NOMO-1 treated with dmso at 0.1 percent for 144 hours (cell line): ENCODE measurements around the gene CDH7.

Source experiments
- DNase-seq: peaks from one replicate; lab custom pipeline; 2025; ENCODE audit not compliant: unreplicated experiment; lab: John Stamatoyannopoulos, UW

CDH7 gene

DNA sequence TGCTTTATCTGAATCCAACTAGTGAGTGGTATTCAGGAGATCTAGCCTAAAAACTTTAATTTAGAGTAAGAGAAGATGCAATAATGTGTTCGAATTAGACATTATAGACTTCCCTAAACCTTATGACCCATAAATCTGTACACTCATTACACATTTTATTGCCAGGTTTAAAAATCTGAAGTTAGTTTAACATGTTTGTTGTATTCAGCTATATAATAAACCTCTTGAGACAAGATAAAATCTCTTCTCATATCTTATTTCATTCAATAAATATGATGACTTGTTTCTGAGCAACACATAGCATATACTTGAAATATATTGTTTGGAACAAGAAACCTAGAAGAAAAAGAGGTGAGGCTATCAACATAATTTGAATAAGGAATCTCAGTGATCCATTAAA, 150.7 kb downstream of the CDH7 start:
- no peak for DNase-seq

DNA sequence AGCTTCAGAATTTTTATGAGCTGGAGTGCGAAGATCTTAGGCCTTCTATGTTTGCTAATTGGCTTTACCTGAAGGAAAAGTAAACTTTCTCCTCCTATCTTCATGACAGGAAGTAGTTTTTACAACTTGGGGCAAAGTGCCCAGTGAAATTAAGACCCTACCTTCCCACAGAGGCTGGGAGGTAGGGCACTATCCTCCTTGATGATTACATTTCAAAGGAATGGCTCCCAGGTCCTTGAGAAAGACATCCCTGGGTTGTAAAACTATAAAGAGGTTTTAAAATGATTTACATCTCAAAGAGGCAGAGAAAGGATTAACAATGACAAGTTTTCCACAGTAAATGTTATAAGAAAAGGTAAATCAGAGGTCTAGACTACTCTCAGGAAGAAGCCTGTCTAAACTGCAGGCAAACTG, 155.8 kb downstream of the CDH7 start:
- DNase-seq, result no peak

DNA sequence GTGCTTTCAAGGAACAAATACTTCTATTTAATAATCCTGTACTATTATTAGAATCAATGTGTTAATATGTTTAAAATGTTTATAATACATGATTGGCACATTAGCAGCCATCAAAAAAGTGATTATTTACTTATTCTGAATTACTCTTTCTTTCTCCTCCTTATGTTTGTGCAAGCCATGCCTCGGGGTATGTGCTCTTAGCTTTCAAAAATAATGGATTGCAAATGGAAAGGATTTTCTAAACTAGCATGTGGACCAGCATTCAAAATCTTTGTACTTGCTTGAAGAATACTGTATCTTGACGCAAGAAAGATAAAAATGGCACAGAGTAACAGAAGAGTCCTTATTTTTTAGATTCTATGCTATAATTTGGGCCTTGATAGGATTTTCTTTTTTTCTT, 156.5 kb downstream of the CDH7 start:
- DNase-seq, result no peak

DNA sequence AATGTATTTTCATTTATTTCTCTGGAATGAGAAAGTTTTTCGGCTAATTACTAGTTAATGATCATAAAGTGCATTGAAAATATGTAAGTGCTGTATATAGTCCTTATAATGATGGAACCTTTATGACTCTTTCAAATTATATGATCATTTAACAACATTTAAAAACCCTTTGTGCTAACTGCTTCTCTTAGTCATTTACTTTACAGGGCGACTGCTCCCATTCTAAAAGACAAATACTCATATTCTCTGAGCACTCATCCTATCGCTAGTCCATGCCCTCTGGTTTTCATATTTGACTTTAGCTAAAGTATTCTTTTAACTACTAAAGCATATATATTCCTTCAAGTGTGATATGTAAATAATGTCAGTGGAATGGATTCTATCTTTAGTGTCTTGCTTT, 168.2 kb downstream of the CDH7 start:
- DNase-seq, result no peak

DNA sequence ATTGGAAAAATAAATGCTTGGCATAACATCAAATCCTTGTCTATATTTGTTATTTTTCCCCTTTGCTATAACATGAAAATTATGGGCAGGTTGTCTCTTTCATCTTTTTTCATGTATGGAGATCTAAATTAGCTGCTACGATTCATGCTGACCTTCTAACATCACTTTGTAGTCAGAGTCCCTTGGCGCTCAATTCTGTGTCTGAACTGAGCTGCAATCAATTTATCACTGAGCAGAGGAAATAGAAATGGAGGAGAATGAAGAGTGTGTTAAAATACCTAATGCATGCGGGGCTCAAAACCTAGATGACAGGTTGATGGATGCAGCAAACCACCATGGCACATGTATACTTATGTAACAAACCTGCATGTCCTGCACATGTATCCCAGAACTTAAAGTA, 168.9 kb downstream of the CDH7 start:
- no peak for DNase-seq

DNA sequence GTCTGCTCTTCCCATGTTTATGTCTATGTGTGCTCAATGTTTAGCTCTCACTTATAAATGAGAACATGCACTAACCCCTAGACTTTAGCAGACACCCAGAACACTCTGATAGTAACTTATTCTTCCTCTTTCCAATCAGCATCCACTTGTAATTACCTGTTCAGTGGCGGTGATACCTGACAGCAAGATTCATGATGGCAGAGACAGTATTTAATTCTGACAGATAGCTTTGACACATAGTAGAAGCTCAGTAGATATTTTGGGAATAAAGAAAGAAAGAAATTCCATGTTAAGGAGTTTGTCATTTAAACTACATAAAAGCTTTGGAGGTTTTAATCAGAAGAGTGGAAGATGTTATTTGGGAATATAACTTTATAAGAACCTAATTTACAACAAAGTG, 171.3 kb downstream of the CDH7 start:
- no peak for DNase-seq

DNA sequence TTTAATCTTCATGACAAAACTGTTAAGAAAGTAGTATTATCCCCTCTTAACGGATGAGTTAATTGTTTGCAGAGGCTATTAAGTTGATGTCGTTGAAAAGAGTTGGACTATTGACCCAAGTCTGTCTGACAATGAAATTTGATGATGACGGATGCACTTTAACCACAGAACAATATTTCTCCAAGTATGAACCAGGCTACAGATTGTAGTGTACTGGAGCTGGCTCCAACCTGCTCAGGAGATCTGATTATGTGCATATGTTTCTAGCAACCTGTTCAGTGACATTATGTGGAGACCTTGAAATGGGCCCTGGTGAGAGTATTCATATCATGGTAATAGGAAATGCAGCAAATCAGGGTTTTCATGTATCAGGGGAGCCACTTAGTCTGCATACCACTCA, 174.1 kb downstream of the CDH7 start:
- DNase-seq, result no peak

DNA sequence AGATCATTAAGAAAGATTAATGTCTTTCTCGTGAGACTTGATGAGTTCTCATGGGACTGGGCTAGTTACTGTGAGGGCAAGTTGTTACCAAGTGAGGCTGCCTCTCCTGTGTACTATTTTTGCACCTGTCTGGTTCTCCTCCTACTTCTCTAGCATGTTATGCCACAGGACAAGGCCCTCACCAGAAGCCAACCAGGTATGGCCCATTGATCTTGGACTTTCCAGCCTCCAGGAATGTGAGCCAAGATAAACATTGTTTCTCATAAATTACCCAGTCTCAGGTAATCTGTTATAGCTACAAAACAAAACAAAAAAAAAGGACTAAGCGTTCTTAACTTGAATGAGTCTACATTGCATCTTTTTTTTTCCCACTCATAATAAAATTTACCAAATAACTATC, 184.1 kb downstream of the CDH7 start:
- DNase-seq, result no peak

DNA sequence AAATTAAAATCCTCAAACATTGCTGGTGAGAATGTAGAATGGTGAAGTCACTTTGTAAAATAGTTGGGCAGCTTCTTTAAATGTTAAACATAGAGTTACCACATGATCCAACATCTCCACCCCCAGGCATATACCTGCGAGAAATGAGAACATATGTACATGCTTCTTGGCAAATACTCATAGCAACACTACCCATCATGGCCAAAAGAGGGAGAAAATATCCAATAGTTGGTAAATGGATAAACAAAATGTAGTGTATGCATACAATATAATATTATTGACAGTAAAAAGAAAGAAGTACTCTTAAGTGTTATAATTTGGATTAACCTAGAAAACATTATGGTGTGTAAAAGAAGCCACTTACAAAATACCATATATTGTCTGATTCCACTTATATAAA, 185.9 kb downstream of the CDH7 start:
- DNase-seq, result no peak

DNA sequence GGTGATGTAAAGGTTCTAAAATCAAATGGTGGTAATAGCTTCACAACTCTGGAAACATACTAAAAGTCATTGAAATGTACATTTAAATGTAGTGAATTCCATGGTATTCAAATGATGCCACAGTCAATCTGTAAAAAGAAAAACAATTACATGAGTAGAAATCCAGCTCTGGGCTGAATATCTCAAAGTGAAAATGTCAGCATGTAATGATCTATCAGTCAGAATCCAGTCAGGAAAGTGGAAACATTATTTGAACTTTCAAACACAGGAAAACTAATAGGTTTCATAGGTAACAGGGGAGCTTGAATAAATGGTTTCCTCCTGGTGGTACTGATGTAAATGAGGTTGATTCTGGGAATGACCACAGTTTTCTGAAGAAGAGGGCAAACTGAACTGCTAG, 186.4 kb downstream of the CDH7 start:
- no peak for DNase-seq

DNA sequence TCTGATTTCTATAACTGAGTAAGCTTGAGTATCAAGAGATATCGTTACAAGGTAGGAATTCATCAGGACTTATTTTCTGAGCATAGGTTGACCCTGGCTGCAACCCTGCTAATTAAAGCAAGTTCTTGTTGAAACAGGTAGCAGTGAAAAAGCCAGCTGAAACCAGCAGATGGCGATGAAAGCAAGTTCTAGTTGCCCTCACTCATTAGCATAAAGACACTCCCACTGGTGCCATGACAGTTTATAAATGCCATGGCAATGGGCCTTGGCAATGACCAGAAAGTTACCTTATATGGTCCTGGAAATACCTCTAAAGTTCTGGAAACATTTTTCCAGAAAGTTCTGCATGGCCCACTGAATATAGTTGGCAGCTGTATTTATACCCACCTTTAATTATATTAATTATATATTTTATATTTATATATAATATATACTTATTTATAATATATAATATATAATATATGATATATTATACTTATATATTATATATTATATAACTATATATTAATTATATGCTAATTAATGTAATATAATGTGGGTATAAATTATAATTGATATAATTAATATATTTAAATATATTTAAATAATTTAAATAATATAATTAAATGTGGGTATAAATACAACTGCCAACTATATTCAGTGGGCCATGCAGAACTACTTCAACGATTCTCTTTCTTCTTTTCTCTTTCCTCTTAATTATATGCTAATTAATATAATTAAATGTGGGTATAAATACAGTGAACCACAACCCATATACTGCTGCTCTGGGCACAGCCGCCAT, 188.0 kb downstream of the CDH7 start:
- peak; percentile 7 for DNase-seq
